K562 (cell line): Measurements from ENCODE around the gene NFATC2. TPM values are rescaled to one million over a fixed set of nuclear protein-coding genes. Genes with fewer than 3 reads are reported as not detected.
A peak's percentile ranks its signal among the peaks of the same experiment; 100 is the strongest.

Source experiments
- ATAC-seq: fragments of 200-7000 bp; cut with Tn5 transposase; 3 replicates; pipeline ENCODE4 v1.9.1; 2020; ENCODE audit warnings: moderate library complexity
- BruUV-seq: library from RNA; stranded (reverse); fragments of 400-500 nt; replicated peaks from 2 replicates; lab custom pipeline; 2021; lab: Mats Ljungman, UMichigan
- CTCF ChIA-PET: fragments of 300-600 bp; formaldehyde crosslinking; extraction: SDS; loops from one replicate; lab custom pipeline; 2021; ENCODE audit warnings: low intra/inter-chr PET ratio; lab: Yijun Ruan, JAX
- POLR2A ChIA-PET: fragments of 300-600, 350-650 bp; sonication (Branson Sonifier 250); formaldehyde crosslinking; extraction: SDS; loops from one replicate; lab custom pipeline; 2021; ENCODE audit warnings: antibody characterized with exemption, inconsistent platforms; lab: Yijun Ruan, JAX
- DNase-seq, 4 experiments: peaks; one replicate each; pipeline versions ENCODE4 v3.0.0 to v3.0.0-alpha.2; 2011 to 2018; ENCODE audit warnings: low spot score in 3 of 4, mixed read lengths in 3 of 4; ENCODE audit errors: extremely low read depth in 1 of 4
- FAIRE-seq: peaks from 2 replicates; lab custom pipeline; 2011; peaks lifted over from hg19 to GRCh38; lab: Jason Lieb, UNC
- H2AFZ ChIP-seq: 2 replicates; pipeline ENCODE4 v1.6.0; 2011; ENCODE audit warnings: low read depth, low read length, control low read depth, inconsistent platforms
- H3K27ac ChIP-seq: fragments of 200-600 bp; 3 replicates; pipeline ENCODE4 v1.8.0; 2011; ENCODE audit warnings: low read depth, mild to moderate bottlenecking, control low read depth, inconsistent platforms, low read length, moderate library complexity, mixed read lengths; ENCODE audit errors: extremely low read depth
- H3K27me3 ChIP-seq, 2 experiments: fragments of 300-600 bp in 1 of 2; 2 replicates in 1 of 2; 3 replicates in 1 of 2; pipeline versions ENCODE4 v1.6.0 to v1.8.0; 2011; ENCODE audit warnings: inconsistent platforms in 2 of 2, low read length in 2 of 2, mild to moderate bottlenecking in 1 of 2, mixed read lengths in 1 of 2, moderate library complexity in 1 of 2; ENCODE audit not compliant: control insufficient read depth in 2 of 2, insufficient read depth in 2 of 2
- H3K36me3 ChIP-seq: fragments of 300-600 bp; 3 replicates; pipeline ENCODE4 v1.8.0; 2011; ENCODE audit warnings: mild to moderate bottlenecking, low read length, inconsistent platforms; ENCODE audit not compliant: control insufficient read depth, insufficient read depth
- H3K4me1 ChIP-seq, 2 experiments: fragments of 200-600 bp in 1 of 2; replicated peaks in 1 of 2; 2 replicates in 1 of 2; 3 replicates in 1 of 2; pipeline versions ENCODE4 v1.5.1 to v1.8.0; 2011; ENCODE audit warnings: inconsistent platforms in 2 of 2, low read length in 2 of 2, mild to moderate bottlenecking in 1 of 2, mixed read lengths in 1 of 2, moderate library complexity in 1 of 2; ENCODE audit not compliant: control insufficient read depth in 2 of 2, insufficient read depth in 2 of 2
- H3K4me2 ChIP-seq: 2 replicates; pipeline ENCODE4 v1.6.1; 2011; ENCODE audit warnings: low read length, control low read depth, inconsistent platforms, mixed read lengths; ENCODE audit not compliant: insufficient read depth
- H3K4me3 ChIP-seq: fragments of 200-600 bp; sonication (generic), shearing (Covaris generic); 2 replicates; pipeline ENCODE4 v1.5.1; 2016; ENCODE audit warnings: control low read depth, inconsistent platforms
- H3K79me2 ChIP-seq: fragments of 200-600 bp; 3 replicates; pipeline ENCODE4 v1.8.0; 2011; ENCODE audit warnings: low read length, inconsistent platforms; ENCODE audit not compliant: control insufficient read depth, insufficient read depth
- H3K9ac ChIP-seq, 2 experiments: 2 replicates each; pipeline versions ENCODE4 v1.6.0 to v1.6.1; 2011; ENCODE audit warnings: low read depth in 2 of 2, low read length in 2 of 2, control low read depth in 1 of 2, inconsistent platforms in 1 of 2, mild to moderate bottlenecking in 1 of 2, mixed read lengths in 1 of 2; ENCODE audit not compliant: insufficient read depth in 1 of 2
- H3K9me1 ChIP-seq: one replicate; pipeline ENCODE4 v1.6.0; 2011; ENCODE audit warnings: inconsistent platforms, mild to moderate bottlenecking, low read length, moderate library complexity; ENCODE audit not compliant: control insufficient read depth, insufficient read depth
- H3K9me3 ChIP-seq: replicated peaks from 2 replicates; pipeline ENCODE4 v1.5.1; 2011; ENCODE audit warnings: low read depth, low read length, inconsistent platforms; ENCODE audit not compliant: control insufficient read depth, insufficient read depth
- H4K20me1 ChIP-seq: replicated peaks from 2 replicates; pipeline ENCODE4 v1.6.1; 2011; ENCODE audit warnings: low read length, inconsistent platforms, mixed read lengths; ENCODE audit not compliant: control insufficient read depth, insufficient read depth
- HDAC1 ChIP-seq, 2 experiments: fragments of 450-650 bp; IDR thresholded peaks; 2 replicates each; pipeline ENCODE4 v1.6.1; 2016 to 2017; ENCODE audit warnings: inconsistent platforms in 1 of 2, mild to moderate bottlenecking in 1 of 2, moderate library complexity in 1 of 2
- MAFF ChIP-seq: IDR thresholded peaks from 2 replicates; pipeline ENCODE4 v1.6.1; 2012; ENCODE audit warnings: low read length, improper control_type of control experiment
- PHF20 ChIP-seq: fragments of 450-650 bp; IDR thresholded peaks from 2 replicates; pipeline ENCODE4 v1.6.1; 2018; ENCODE audit not compliant: partially characterized antibody
- POLR2B ChIP-seq: fragments of 450-650 bp; IDR thresholded peaks from 2 replicates; pipeline ENCODE4 v1.6.1; 2018; ENCODE audit warnings: low read depth; ENCODE audit not compliant: partially characterized antibody
- ZBTB1 ChIP-seq: sonication (generic); formaldehyde crosslinking; IDR thresholded peaks from 2 replicates; pipeline ENCODE4 v1.8.1; 2023; ENCODE audit warnings: missing genetic modification reagents, low read depth, mild to moderate bottlenecking, borderline replicate concordance
- ZBTB40 ChIP-seq, 2 experiments: fragments of 450-650 bp in 1 of 2; sonication (generic) in 1 of 2; formaldehyde crosslinking in 1 of 2; IDR thresholded peaks; 2 replicates each; pipeline versions ENCODE4 v1.7.1 to v1.9.0; 2016 to 2022; ENCODE audit warnings: inconsistent platforms in 1 of 2, mild to moderate bottlenecking in 1 of 2, missing genetic modification reagents in 1 of 2
- WGBS: fragments of 100-300 bp; shearing (Covaris generic); methylation state at CpG from one replicate; pipeline ENCODE4 v1.1.6; 2016; ENCODE audit warnings: low coverage, mixed read lengths; ENCODE audit not compliant: insufficient coverage; ENCODE audit errors: missing lambda C conversion rate; 5-methylcytosine and 5-hydroxymethylcytosine counted together
- in situ Hi-C: fragments of 300-500 bp; cut with MboI; formaldehyde crosslinking; loops from 4 replicates; pipeline ENCODE4 v1.15.0; 2018; ENCODE audit warnings: inconsistent platforms, mixed read lengths
- intact Hi-C: fragments of 100-400 bp; cut with micrococcal nuclease; formaldehyde crosslinking; loops from 2 replicates; pipeline ENCODE4 v1.14.2; 2022
- polyA plus RNA-seq, 8 experiments: library from polyadenylated mRNA; depleted of rRNA in 4 of 8; stranded (reverse) in 5 of 8; unstranded in 3 of 8; fragments of >200 nt; fragmentation: Nextera tagmentation in 2 of 8; fragmentation: Illumina TruSeq in 1 of 8; extraction: Ambion mirVana in 2 of 8; extraction: Trizol in 1 of 8; gene quantifications; 2 replicates each; pipeline versions ENCODE4 v1.2.1 to v1.2.3, GENCODE V29; 2011 to 2014; ENCODE audit warnings: inconsistent platforms in 1 of 8, missing spikeins in 1 of 8
- total RNA-seq, 7 experiments: library from RNA; depleted of rRNA in 6 of 7; stranded (reverse); fragments of >200 nt in 6 of 7; fragmentation: Illumina TruSeq in 2 of 7; extraction: Trizol in 2 of 7; gene quantifications; 2 replicates each; pipeline versions ENCODE4 v1.2.1 to v1.2.3, GENCODE V29; 2011 to 2021; ENCODE audit warnings: low replicate concordance in 1 of 7

The NFATC2 gene
- total and polyA plus RNA-seq, 9 of the 15 experiments (the other 6 are each of a cell fraction or from before 2014, with no cell fraction given), result 1.9 to 11.2 (median 3.0) TPM

GRCh38 chr20:51444467-51444866 lies 98.1 kb downstream of the NFATC2 start:
- Histone ChIP-seq H4K20me1 (no peaks in the 10 kb centered on the region), H3K4me3 (no peak overlapping the region), H3K9ac (peak overlapping the region in 1 of 2 experiments; percentile 55; a peak in 1 of 4 replicates), H2AFZ (no peak overlapping the region), H3K4me2 (no peak overlapping the region), H3K9me3 (no peaks in the 10 kb centered on the region), H3K9me1 (no peaks in the 10 kb centered on the region), H3K27ac (no peak overlapping the region), H3K79me2 (no peaks in the 10 kb centered on the region), H3K4me1 (peaks cover 0 to 8% of the 10 kb centered on the region in 2 experiments; a peak in 2 of 5 replicates), H3K27me3 (no peaks in the 10 kb centered on the region), H3K36me3 (peaks cover 24% of the 10 kb centered on the region)
- TF ChIP-seq ZBTB1 (CRISPR knock-in tag) (no peak), HDAC1 (IDR thresholded peaks at IDR 0.05) (no peak), POLR2B (no peak), MAFF (no peak)
- ChIA-PET CTCF (no interaction called here), POLR2A (interaction anchor here (0.6 to 0.9 kb wide), 3 partner anchors 15 to 298 kb away, joined by 3 read pairs; no protein-coding TSS in a partner anchor)
- intact Hi-C loops, result no loop called here
- no TSS peak for BruUV-seq
- no peak for ATAC-seq
- DNase-seq, result no peak
- FAIRE-seq, result no peak
- WGBS, result 80% methylated on average over 9 of the region's 9 CpGs
- in situ Hi-C loops, result no loop called here

- Histone ChIP-seq H3K79me2 (no peaks in the 10 kb centered on the region), H3K9ac (peak overlapping the region in 1 of 2 experiments; percentile 4; a peak in 1 of 4 replicates), H3K9me3 (no peaks in the 10 kb centered on the region), H3K4me3 (no peak overlapping the region), H4K20me1 (no peaks in the 10 kb centered on the region), H3K4me1 (peaks cover 5 to 14% of the 10 kb centered on the region in 2 experiments), H3K27me3 (no peaks in the 10 kb centered on the region), H3K36me3 (peaks cover 22% of the 10 kb centered on the region; the same call in 2 of the 3 replicates), H3K4me2 (no peak overlapping the region), H3K9me1 (peaks cover 2% of the 10 kb centered on the region), H3K27ac (no peak overlapping the region), H2AFZ (no peak overlapping the region)
- DNase-seq, result no peak
- POLR2A ChIA-PET, result interaction anchor here (0.6 kb wide), 1 partner anchor 139 kb away, joined by 3 read pairs; no protein-coding TSS in a partner anchor
- WGBS, result 92% methylated on average over 6 of the region's 6 CpGs
- CTCF ChIA-PET, result no interaction called here
- in situ Hi-C loops (no loop called here), intact Hi-C loops (no loop called here)
- FAIRE-seq, result no peak
- no TSS peak for BruUV-seq
- no peak for ATAC-seq
- TF ChIP-seq PHF20, result no peak
- TF ChIP-seq ZBTB40 (IDR thresholded peaks at IDR 0.05), result 0 out of 2 replicates have a peak, but pooled peaks have one; percentile 19
- no peak for TF ChIP-seq ZBTB40 (CRISPR knock-in tag; IDR thresholded peaks at IDR 0.05)
Measured at GRCh38 chr20:51442602-51443001, 99.9 kb downstream of the NFATC2 start.
